Ovary (tissue), 9 donors: Measurements from ENCODE around the gene MELTF. TPM values are rescaled to one million over a fixed set of nuclear protein-coding genes. Genes with fewer than 3 reads are reported as not detected.

Experiments used
- DNase-seq, 5 donors: peaks; one replicate each; pipeline ENCODE4 v3.0.0-alpha.2; 2019 to 2020
- H3K27ac ChIP-seq, 2 donors: fragments of 200-600 bp; one replicate each; pipeline versions ENCODE4 v1.5.1 to v1.8.0; 2019 to 2022
- H3K27me3 ChIP-seq: fragments of 200-600 bp; one replicate; pipeline ENCODE4 v1.8.0; 2022
- H3K36me3 ChIP-seq: fragments of 200-600 bp; sonication (generic); one replicate; pipeline ENCODE4 v1.5.1; 2019
- H3K4me1 ChIP-seq: one replicate; pipeline ENCODE4 v1.8.1; 2013; ENCODE audit warnings: mild to moderate bottlenecking, moderate library complexity; ENCODE audit not compliant: insufficient read depth
- H3K4me3 ChIP-seq: fragments of 200-600 bp; sonication (generic); one replicate; pipeline ENCODE4 v1.5.1; 2017
- H3K9me3 ChIP-seq, 2 donors: fragments of 200-600 bp in 1 of 2; sonication (generic) in 1 of 2; one replicate each; pipeline versions ENCODE4 v1.5.1 to v1.8.1; 2013 to 2019; ENCODE audit warnings: mild to moderate bottlenecking in 1 of 2, moderate library complexity in 1 of 2
- CTCF ChIP-seq, 3 donors: fragments of 450-650 bp in 2 of 3; fragments of 200-600 bp in 1 of 3; IDR thresholded peaks; one replicate each; pipeline versions ENCODE4 v1.5.1 to v1.8.0; 2016 to 2022; ENCODE audit warnings: antibody characterized with exemption in 3 of 3, mild to moderate bottlenecking in 1 of 3
- EP300 ChIP-seq: sonication (generic); formaldehyde crosslinking; IDR thresholded peaks from one replicate; pipeline ENCODE4 v1.6.1; 2017; ENCODE audit warnings: antibody characterized with exemption
- POLR2A ChIP-seq: fragments of 450-650 bp; IDR thresholded peaks from one replicate; pipeline ENCODE4 v1.6.1; 2017; ENCODE audit warnings: antibody characterized with exemption, mild to moderate bottlenecking, moderate library complexity
- WGBS, 3 donors: extraction: QIAGEN DNeasy Blood & Tissue Kit in 1 of 3; methylation state at CpG; one replicate each; pipeline versions ENCODE4 v1.1.5 to v1.1.7; 2013 to 2017; 5-methylcytosine and 5-hydroxymethylcytosine counted together
- intact Hi-C, 4 donors: fragments of 100-400 bp; cut with DNase I; formaldehyde crosslinking; loops; one replicate each; pipeline versions ENCODE4 v1.11.0 to v1.15.1; 2022 to 2023
- polyA plus RNA-seq, 2 donors: library from polyadenylated mRNA; stranded (reverse); fragments of 200-250 nt in 1 of 2; fragments of 350-450 nt in 1 of 2; fragmentation: Illumina TruSeq in 1 of 2; extraction: RNeasy Lipid Tissue Mini Kit (QIAGEN cat#74804) in 1 of 2; gene quantifications; one replicate each; pipeline ENCODE4 v1.2.3, GENCODE V29; 2013 to 2014
- total RNA-seq, 7 donors: library from RNA; depleted of rRNA in 2 of 7; stranded (reverse); fragments of >200 nt in 2 of 7; fragmentation: NEBNext Ultra II Directional in 3 of 7; extraction: Animal tissue kit (Norgen Biotek cat#: 25700) in 3 of 7; gene quantifications; one replicate each; pipeline versions ENCODE4 v1.1.0 to v1.2.4, GENCODE V29; 2016 to 2023
- donor health status: DM: no; HTN: no; CAD: no; lungs with moderate emphysema.
- donor health status: DM: no; HTN: no; CAD: no.
- donor health status: Bipolar disorder and iron deficiency.
- donor health status: DM: yes; HTN: yes; CAD: no.
- donor health status: DM: no; HTN: no; CAD: no.
- donor health status: DM: yes; HTN: yes; CAD: no.

The MELTF gene
- total and polyA plus RNA-seq, 9 donors, result 0.53 to 19.0 (median 2.0) TPM

- 90 to 95% (median 92%) methylated on average over 25 of the region's 25 CpGs for WGBS, 3 donors
- Histone ChIP-seq H3K9me3 (no peaks in the 10 kb centered on the region), H3K27ac (no peak overlapping the region), H3K4me3 (no peak overlapping the region), H3K4me1 (no peaks in the 10 kb centered on the region), H3K36me3 (no peaks in the 10 kb centered on the region), H3K27me3 (no peaks in the 10 kb centered on the region)
- DNase-seq, result no peak
- intact Hi-C loops, result no loop called here
- TF ChIP-seq EP300, result no peak
- no peak for TF ChIP-seq POLR2A
- no peak for TF ChIP-seq CTCF (IDR thresholded peaks at IDR 0.05)
These were observed 17.7 kb downstream of the MELTF start for GRCh38 chr3:197011780-197012539.

- 67 to 78% (median 76%) methylated on average over 25 to 30 of the region's 30 CpGs for WGBS, 3 donors
- Histone ChIP-seq H3K27me3 (no peaks in the 10 kb centered on the region), H3K36me3 (no peaks in the 10 kb centered on the region), H3K4me1 (no peaks in the 10 kb centered on the region), H3K27ac (no peak overlapping the region), H3K9me3 (no peaks in the 10 kb centered on the region), H3K4me3 (no peak overlapping the region)
- intact Hi-C loops, result no loop called here
- no peak for TF ChIP-seq CTCF (IDR thresholded peaks at IDR 0.05)
- TF ChIP-seq EP300, result no peak
- no peak for TF ChIP-seq POLR2A
- no peak for DNase-seq
These were observed 18.9 kb downstream of the MELTF start for GRCh38 chr3:197010556-197011351.

- DNase-seq, result no peak
- intact Hi-C loops, result loop anchor here in 1 of 4 donors (10.0 kb wide), 1 partner anchor 175 kb away; no protein-coding TSS in a partner anchor
- Histone ChIP-seq H3K9me3 (no peaks in the 10 kb centered on the region), H3K27me3 (no peaks in the 10 kb centered on the region), H3K4me1 (no peaks in the 10 kb centered on the region), H3K27ac (no peak overlapping the region), H3K4me3 (no peak overlapping the region), H3K36me3 (no peaks in the 10 kb centered on the region)
- WGBS, 3 donors, result 49 to 65% (median 63%) methylated on average over 19 to 20 of the region's 20 CpGs
- TF ChIP-seq EP300, result no peak
- TF ChIP-seq POLR2A, result no peak
- no peak for TF ChIP-seq CTCF (IDR thresholded peaks at IDR 0.05)
These were observed 20.0 kb downstream of the MELTF start for GRCh38 chr3:197009532-197010019.

- H3K27me3 ChIP-seq, result no peaks in the 10 kb centered on the region
- DNase-seq, result no peak
- no peaks in the 10 kb centered on the region for H3K36me3 ChIP-seq
- no peak overlapping the region for H3K4me3 ChIP-seq
- H3K9me3 ChIP-seq, result no peaks in the 10 kb centered on the region
- WGBS, 3 donors, result 66 to 81% (median 71%) methylated on average over 25 to 27 of the region's 27 CpGs
- no peak for TF ChIP-seq POLR2A
- no peak for TF ChIP-seq CTCF (IDR thresholded peaks at IDR 0.05)
- TF ChIP-seq EP300, result no peak
- peaks cover 4% of the 10 kb centered on the region for H3K4me1 ChIP-seq
- intact Hi-C loops, result loop anchor here in 1 of 4 donors (10.0 kb wide), 1 partner anchor 176 kb away; no protein-coding TSS in a partner anchor
- no peak overlapping the region for H3K27ac ChIP-seq
These were observed 21.0 kb downstream of the MELTF start for GRCh38 chr3:197008436-197009209.
